ENCODE results near the gene HAPLN2.

The HAPLN2 gene

DNA sequence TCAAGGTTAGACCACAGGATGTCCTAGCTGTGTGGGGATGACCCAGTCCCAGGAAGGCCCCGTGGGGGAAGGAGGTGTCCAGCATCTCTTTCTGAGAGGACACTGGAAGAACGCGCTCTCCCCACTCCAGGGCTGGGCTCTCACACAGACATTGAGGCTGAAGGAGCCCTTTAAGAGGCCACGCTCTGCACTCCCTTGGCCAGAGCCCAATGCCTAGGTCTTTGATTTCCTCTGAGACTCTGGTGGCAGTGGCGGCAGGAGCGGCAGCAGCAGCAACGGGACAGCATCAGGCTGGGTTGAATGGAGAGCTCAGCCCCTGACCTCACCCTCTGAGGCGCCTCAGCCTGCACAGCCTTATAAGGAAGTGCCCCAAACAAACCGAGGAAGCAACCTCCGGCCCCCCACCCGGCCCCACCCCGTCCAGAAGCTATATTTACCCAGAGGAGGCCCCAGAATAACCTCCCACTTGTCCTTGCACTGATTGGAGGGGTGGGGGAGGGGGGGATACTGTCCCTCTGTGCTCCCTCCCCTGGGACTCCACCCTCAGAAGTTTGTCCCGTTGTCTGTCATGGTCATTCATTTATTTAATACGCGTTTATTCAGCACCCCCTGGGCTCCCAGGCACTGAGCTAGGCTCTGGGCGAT is 45.7 kb downstream of the HAPLN2 start:
- no peak for DNase-seq

DNA sequence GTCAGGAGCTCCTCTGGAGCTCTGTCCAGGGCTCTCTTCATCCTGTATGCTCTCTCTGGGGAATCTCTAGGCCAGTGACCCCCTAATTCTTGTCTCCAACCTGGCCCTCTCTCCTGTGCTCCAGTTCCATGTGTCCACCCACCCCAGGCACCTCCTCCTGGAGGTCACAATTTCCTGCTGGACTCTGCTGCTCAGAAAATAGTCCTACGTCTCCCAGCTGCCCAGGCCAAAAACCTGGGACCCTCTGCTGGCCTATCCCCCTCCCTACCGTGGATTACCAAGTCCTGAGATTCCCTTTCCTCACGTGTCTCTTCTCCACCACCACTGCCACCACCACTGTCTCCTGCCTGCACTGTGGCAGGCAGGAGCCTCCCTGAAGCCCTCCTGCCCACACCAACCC is 46.3 kb downstream of the HAPLN2 start:
- DNase-seq, result no peak

GRCh38 chr1:156666862-156667609 is 47.8 kb downstream of the HAPLN2 start:
- DNase-seq, result no peak

DNA sequence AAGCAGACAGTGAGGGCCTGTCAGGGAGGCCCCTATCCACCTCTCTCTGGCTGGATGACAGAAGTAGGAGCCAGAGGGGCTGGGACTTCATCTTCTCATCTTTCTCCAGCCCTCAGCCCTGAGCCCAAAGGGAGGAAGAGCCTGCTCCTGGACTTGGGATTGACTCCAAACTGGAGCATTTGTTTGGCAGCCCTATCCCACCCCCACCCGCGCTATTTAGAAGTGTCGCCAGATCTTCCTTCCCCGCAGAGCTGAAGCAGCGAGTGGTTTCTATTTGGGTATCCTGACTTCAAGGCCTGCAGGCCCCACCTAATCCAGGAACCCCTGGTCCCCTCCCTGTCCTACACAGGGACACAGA is 48.4 kb downstream of the HAPLN2 start:
- DNase-seq, result no peak

DNA sequence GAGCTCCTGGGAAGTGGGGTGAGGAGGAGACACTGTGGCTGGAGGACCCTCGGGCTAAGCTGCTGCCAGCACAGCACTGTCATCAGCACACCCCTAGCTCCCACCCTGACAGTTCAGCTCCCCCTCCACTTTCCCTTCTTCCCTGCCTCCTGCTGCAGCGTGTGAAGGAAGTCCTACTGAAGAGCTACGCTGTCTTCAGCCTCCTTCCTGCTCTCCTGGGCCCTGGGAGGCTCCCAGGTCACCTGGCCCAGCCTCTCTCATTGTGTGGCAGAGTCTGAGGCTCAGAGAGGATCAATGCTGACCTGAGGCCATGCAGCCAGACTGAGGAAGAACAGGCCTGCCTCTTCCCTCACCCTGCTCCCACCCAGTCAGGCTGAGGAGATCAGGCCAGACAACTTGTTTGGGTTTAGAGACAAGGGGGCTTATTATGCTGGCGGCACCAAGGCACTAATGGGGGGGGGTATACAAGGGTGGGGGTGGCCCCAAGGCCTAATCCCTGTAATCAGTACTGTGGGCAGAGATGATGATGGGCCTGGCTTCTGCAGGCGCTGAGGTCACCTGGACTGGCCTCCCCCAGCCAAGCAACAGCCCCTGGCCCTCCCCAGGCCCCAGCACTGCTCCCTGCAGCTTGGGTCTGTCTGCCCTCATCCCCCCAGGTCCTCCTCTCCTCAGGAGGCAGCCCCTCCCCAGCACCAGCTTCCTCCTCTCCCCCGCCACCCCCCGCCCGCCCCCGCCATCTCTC is 48.9 kb downstream of the HAPLN2 start:
- no peak for DNase-seq

DNA sequence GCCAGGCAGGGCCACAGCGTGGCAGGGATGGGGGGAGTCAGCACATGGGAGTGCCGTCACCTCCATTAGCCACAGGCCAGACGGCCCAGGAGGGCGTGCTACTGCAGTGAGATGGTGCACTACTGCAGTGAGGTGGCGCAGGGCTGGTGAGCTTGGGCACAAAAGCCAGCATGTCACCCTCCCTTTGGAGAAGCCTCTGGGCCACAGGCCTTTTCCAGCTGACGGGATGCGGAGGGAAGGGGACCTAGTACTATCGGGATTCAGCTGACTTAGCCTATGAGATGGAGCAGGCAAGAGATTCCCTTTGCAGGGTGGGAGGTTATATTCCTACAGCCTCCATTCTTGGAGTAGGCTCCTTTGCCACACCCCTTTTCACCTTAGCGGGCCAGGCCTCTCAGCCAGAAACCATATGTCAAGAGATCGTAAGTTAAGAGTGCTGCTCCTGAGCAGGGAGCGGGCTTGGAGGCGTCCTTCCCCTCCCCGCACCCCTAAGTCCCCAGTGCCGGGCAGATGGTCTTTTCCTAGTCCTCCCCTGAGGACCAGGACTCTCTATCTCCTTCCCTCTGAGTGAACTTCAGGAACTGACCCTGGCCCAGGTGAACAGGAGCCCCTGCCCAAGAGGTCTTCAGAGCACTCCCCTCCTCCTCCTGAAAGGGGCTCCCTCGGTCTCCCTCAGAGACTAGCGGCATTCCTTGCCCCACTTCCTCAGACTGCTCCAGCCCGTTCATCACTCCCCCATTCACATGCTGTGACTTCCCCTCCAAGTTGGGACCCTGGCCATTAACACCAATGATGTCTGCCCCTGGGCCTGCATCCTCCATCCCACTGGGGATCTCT is 49.8 kb downstream of the HAPLN2 start:
- DNase-seq, result no peak

- no peak for DNase-seq
Measured at GRCh38 chr1:156669794-156670193, 50.6 kb downstream of the HAPLN2 start.

DNA sequence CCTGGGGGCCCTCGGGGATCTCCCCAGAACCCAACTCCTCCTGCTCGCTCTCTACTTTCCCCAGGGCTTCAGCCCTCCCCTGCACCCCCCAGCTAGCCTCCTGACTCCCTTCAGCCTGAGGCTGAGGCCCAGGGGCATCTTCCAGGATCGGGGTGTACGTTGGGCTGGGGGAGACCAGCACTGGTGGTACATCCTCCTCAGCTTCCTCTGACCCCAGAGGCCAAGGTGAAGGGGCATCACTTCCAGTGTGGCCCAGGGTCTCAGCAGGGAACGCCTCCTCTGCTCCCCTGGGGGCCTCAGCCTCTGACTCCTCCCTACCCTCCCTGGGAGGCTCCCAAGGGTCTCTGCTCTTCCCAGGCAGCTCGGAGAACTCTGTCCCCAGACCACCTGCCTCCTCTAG is 51.1 kb downstream of the HAPLN2 start:
- DNase-seq, result no peak

- no peak for DNase-seq
Measured at GRCh38 chr1:156670791-156671190, 51.6 kb downstream of the HAPLN2 start.

GRCh38 chr1:156671804-156672203 is 52.6 kb downstream of the HAPLN2 start:
- DNase-seq, result no peak

- DNase-seq, result no peak
Measured at GRCh38 chr1:156673387-156674121, 54.3 kb downstream of the HAPLN2 start.
